Measurements from ENCODE around the gene CCS.

CCS gene

GRCh38 chr11:66593303-66593635 is 284 bp downstream of the CCS start:
- Histone ChIP-seq H3K27ac (ENCODE audit: low read depth, low read length, poor library complexity, severe bottlenecking) (peak overlapping the region; percentile 44), H3K4me1 (ENCODE audit: insufficient read depth, low read length, severe bottlenecking) (peaks cover 35% of the 10 kb centered on the region), H3K4me3 (ENCODE audit: low read depth, low read length, poor library complexity, severe bottlenecking) (peak overlapping the region; percentile 71), H3K4me2 (ENCODE audit: low read length) (peak overlapping the region; percentile 93), H3K9me3 (ENCODE audit: low read length) (no peaks in the 10 kb centered on the region), H3K9ac (ENCODE audit: low read length) (peak overlapping the region; percentile 79), H3K79me2 (ENCODE audit: insufficient read depth, low read length) (no peaks in the 10 kb centered on the region), H3K9me2 (ENCODE audit: low read depth, low read length) (no peaks in the 10 kb centered on the region), H4K20me1 (ENCODE audit: insufficient read depth, low read length) (no peaks in the 10 kb centered on the region), H2AFZ (ENCODE audit: low read length) (no peak overlapping the region), H3K27me3 (ENCODE audit: insufficient read depth, low read length) (peaks cover 4% of the 10 kb centered on the region; the same call in 1 of the 2 replicates), H3F3A (ENCODE audit: insufficient read depth, low read length) (no peaks in the 10 kb centered on the region), H3K36me3 (ENCODE audit: insufficient read depth, low read length) (no peaks in the 10 kb centered on the region; the same call in 1 of the 2 replicates)
- no peak for TF ChIP-seq EZH2 (IDR thresholded peaks at IDR 0.05; ENCODE audit: borderline replicate concordance, low read length)
- TF ChIP-seq, protein P1, sequence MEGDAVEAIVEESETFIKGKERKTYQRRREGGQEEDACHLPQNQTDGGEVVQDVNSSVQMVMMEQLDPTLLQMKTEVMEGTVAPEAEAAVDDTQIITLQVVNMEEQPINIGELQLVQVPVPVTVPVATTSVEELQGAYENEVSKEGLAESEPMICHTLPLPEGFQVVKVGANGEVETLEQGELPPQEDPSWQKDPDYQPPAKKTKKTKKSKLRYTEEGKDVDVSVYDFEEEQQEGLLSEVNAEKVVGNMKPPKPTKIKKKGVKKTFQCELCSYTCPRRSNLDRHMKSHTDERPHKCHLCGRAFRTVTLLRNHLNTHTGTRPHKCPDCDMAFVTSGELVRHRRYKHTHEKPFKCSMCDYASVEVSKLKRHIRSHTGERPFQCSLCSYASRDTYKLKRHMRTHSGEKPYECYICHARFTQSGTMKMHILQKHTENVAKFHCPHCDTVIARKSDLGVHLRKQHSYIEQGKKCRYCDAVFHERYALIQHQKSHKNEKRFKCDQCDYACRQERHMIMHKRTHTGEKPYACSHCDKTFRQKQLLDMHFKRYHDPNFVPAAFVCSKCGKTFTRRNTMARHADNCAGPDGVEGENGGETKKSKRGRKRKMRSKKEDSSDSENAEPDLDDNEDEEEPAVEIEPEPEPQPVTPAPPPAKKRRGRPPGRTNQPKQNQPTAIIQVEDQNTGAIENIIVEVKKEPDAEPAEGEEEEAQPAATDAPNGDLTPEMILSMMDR (IDR thresholded peaks at IDR 0.05; ENCODE audit: low read length): no peak

- TF ChIP-seq, protein P1 (IDR thresholded peaks at IDR 0.05; ENCODE audit: low read length): no peak
- no peak for TF ChIP-seq EZH2 (IDR thresholded peaks at IDR 0.05; ENCODE audit: borderline replicate concordance, low read length)
- H3K4me2 ChIP-seq (ENCODE audit: low read length): peak overlapping the region; percentile 93
- H2AFZ ChIP-seq (ENCODE audit: low read length): no peak overlapping the region
- H3K4me1 ChIP-seq (ENCODE audit: insufficient read depth, low read length, severe bottlenecking): peaks cover 35% of the 10 kb centered on the region
- H3K27me3 ChIP-seq (ENCODE audit: insufficient read depth, low read length): peaks cover 4% of the 10 kb centered on the region; the same call in 1 of the 2 replicates
- H4K20me1 ChIP-seq (ENCODE audit: insufficient read depth, low read length): no peaks in the 10 kb centered on the region
- no peaks in the 10 kb centered on the region for H3K9me3 ChIP-seq (ENCODE audit: low read length)
- H3K79me2 ChIP-seq (ENCODE audit: insufficient read depth, low read length): no peaks in the 10 kb centered on the region
- H3K4me3 ChIP-seq (ENCODE audit: low read depth, low read length, poor library complexity, severe bottlenecking): peak overlapping the region; percentile 71
- H3K9ac ChIP-seq (ENCODE audit: low read length): peak overlapping the region; percentile 79
- no peak overlapping the region for H3K27ac ChIP-seq (ENCODE audit: low read depth, low read length, poor library complexity, severe bottlenecking)
- no peaks in the 10 kb centered on the region for H3F3A ChIP-seq (ENCODE audit: insufficient read depth, low read length)
- no peaks in the 10 kb centered on the region; the same call in 1 of the 2 replicates for H3K36me3 ChIP-seq (ENCODE audit: insufficient read depth, low read length)
- no peaks in the 10 kb centered on the region for H3K9me2 ChIP-seq (ENCODE audit: low read depth, low read length)
Observed at GRCh38 chr11:66593650-66594049, 665 bp downstream of the CCS start.

- H3K9ac ChIP-seq (ENCODE audit: low read length): peak overlapping the region; percentile 32; the same call in 1 of the 2 replicates
- peaks cover 6% of the 10 kb centered on the region for H3K36me3 ChIP-seq (ENCODE audit: insufficient read depth, low read length)
- no peaks in the 10 kb centered on the region for H3F3A ChIP-seq (ENCODE audit: insufficient read depth, low read length)
- H2AFZ ChIP-seq (ENCODE audit: low read length): no peak overlapping the region
- H3K27me3 ChIP-seq (ENCODE audit: insufficient read depth, low read length): peaks cover under 1% of the 10 kb centered on the region; the same call in 1 of the 2 replicates
- no peak for TF ChIP-seq EZH2 (IDR thresholded peaks at IDR 0.05; ENCODE audit: borderline replicate concordance, low read length)
- TF ChIP-seq, protein P1 (IDR thresholded peaks at IDR 0.05; ENCODE audit: low read length): no peak
- H4K20me1 ChIP-seq (ENCODE audit: insufficient read depth, low read length): no peaks in the 10 kb centered on the region
- H3K4me2 ChIP-seq (ENCODE audit: low read length): peak overlapping the region; percentile 47
- H3K4me1 ChIP-seq (ENCODE audit: insufficient read depth, low read length, severe bottlenecking): peaks cover 35% of the 10 kb centered on the region
- peak overlapping the region; percentile 35 for H3K4me3 ChIP-seq (ENCODE audit: low read depth, low read length, poor library complexity, severe bottlenecking)
- H3K9me3 ChIP-seq (ENCODE audit: low read length): no peaks in the 10 kb centered on the region
- no peaks in the 10 kb centered on the region for H3K9me2 ChIP-seq (ENCODE audit: low read depth, low read length)
- peak overlapping the region; percentile 51 for H3K27ac ChIP-seq (ENCODE audit: low read depth, low read length, poor library complexity, severe bottlenecking)
- no peaks in the 10 kb centered on the region for H3K79me2 ChIP-seq (ENCODE audit: insufficient read depth, low read length)
Observed at GRCh38 chr11:66595245-66595904, 2.4 kb downstream of the CCS start.
